GM19372 (cell line): ENCODE results near the gene CERCAM.
"Not testable (repeated sequence)": the region's sequence is repeated elsewhere in the genome, so short reads cannot be mapped to it uniquely, and the experiment has no call there.

Experiments used
- ATAC-seq: cut with Tn5 transposase; IDR thresholded peaks from one replicate; pipeline ENCODE4 v1.9.1; 2021; ENCODE audit warnings: mild to moderate bottlenecking, low read depth, moderate library complexity; ENCODE audit not compliant: unreplicated experiment

Gene CERCAM

GRCh38 chr9:128392302-128393144 is 28.1 kb upstream of the CERCAM start:
- ATAC-seq, result no peak

GRCh38 chr9:128393145-128393775 is 27.4 kb upstream of the CERCAM start:
- no peak for ATAC-seq

- ATAC-seq, result no peak
Measured at GRCh38 chr9:128393970-128394369, 26.7 kb upstream of the CERCAM start.

GRCh38 chr9:128394379-128395168 is 26.1 kb upstream of the CERCAM start:
- no peak for ATAC-seq

- no peak for ATAC-seq
Measured at GRCh38 chr9:128396970-128397613, 23.6 kb upstream of the CERCAM start.

GRCh38 chr9:128397831-128398230 is 22.8 kb upstream of the CERCAM start:
- ATAC-seq, result no peak

GRCh38 chr9:128399861-128400260 is 20.8 kb upstream of the CERCAM start:
- no peak for ATAC-seq

GRCh38 chr9:128404560-128404959 is 16.1 kb upstream of the CERCAM start:
- ATAC-seq, result no peak

GRCh38 chr9:128405077-128405779 is 15.4 kb upstream of the CERCAM start:
- no peak for ATAC-seq

GRCh38 chr9:128405780-128406171 is 14.9 kb upstream of the CERCAM start:
- ATAC-seq, result no peak

- ATAC-seq, result no peak
Measured at GRCh38 chr9:128406848-128407391, 13.7 kb upstream of the CERCAM start.

GRCh38 chr9:128408963-128409431 is 11.7 kb upstream of the CERCAM start:
- no peak for ATAC-seq

GRCh38 chr9:128409450-128409849 is 11.2 kb upstream of the CERCAM start:
- no peak for ATAC-seq

GRCh38 chr9:128409978-128410377 is 10.7 kb upstream of the CERCAM start:
- no peak for ATAC-seq

- ATAC-seq, result no peak
Measured at GRCh38 chr9:128411364-128412119, 9.1 kb upstream of the CERCAM start.

GRCh38 chr9:128412120-128412790 is 8.4 kb upstream of the CERCAM start:
- ATAC-seq, result no peak

- not testable (repeated sequence) for ATAC-seq
Measured at GRCh38 chr9:128413728-128414127, 6.9 kb upstream of the CERCAM start.

- ATAC-seq, result no peak
Measured at GRCh38 chr9:128414461-128414860, 6.2 kb upstream of the CERCAM start.
